Measurements from ENCODE around the gene PTCD2.

Gene PTCD2

DNA sequence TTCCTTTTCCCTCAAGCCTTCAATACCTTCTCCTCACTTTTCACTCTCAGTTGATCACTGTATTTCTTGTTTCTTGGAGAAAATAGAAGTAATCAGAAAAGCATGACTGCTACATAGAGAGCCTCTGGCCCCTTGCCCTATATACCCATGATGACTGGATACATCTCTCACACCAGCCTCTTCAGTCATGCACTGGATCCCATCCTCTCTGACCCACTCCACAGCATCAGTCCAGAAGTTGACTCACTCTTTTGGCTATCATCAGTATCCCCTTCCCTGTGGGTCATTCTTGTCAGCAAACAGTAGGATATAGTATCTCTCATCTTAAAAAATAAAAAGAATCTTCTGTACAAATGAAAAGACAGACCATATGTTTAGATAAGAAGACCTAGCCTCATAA lies 32.9 kb downstream of the PTCD2 start:
- H3K27ac ChIP-seq (ENCODE audit: insufficient read depth in 1 of 2, low read depth in 1 of 2, low read length in 2 of 2, poor library complexity in 1 of 2, severe bottlenecking in 2 of 2) = no peak overlapping the region
- POLR2A ChIA-PET = no interaction called here

DNA sequence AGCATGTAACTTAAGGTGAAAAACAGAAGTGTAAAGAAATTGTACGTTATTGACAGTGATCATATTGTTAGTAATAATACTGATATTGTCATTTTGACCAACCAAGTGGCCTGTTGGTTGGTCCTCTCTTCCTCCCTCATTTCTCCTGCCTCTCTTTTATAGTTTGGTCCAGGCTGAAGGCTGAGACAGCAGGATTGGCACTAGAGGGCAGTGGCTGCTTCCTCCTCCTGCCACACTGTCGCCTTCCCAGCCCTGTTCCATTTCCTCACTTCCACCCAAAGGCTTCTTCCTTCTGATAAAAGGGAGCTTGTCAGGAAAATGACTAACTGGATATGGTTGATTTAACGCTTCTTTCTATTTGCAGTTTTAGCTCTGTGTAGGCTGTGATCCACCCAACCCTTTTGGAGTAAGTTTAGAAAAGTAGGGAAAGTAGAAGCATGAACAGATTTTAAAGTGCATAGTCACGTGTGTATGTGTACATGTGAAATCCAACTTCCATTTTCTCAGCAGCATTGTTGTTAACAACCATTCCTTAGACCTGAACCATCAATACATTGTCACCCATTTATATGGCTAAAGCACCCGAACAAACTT lies 35.6 kb downstream of the PTCD2 start:
- Histone ChIP-seq H3K4me1 (ENCODE audit: control extremely low read depth in 1 of 4, control insufficient read depth in 4 of 4, insufficient read depth in 4 of 4, low read length in 3 of 4) (peaks cover 0 to 9% (median 0%) of the 10 kb centered on the region in 4 experiments), H3K27me3 (replicated peaks in 2 of 5; ENCODE audit: control insufficient read depth in 4 of 5, insufficient read depth in 5 of 5, low read length in 4 of 5) (no peaks in the 10 kb centered on the region), H3K4me3 (ENCODE audit: control insufficient read depth in 1 of 7, extremely low read depth in 1 of 7, insufficient read depth in 4 of 7, low read depth in 2 of 7, low read length in 6 of 7) (no peak overlapping the region), H3K36me3 (ENCODE audit: control insufficient read depth in 4 of 4, insufficient read depth in 4 of 4, low read length in 3 of 4) (peaks cover 0 to 27% (median 9%) of the 10 kb centered on the region in 4 experiments), H3K27ac (ENCODE audit: insufficient read depth in 1 of 2, low read depth in 1 of 2, low read length in 2 of 2, poor library complexity in 1 of 2, severe bottlenecking in 2 of 2) (no peak overlapping the region), H3K9me3 (ENCODE audit: control extremely low read depth in 1 of 5, control insufficient read depth in 4 of 5, insufficient read depth in 2 of 5, low read depth in 1 of 5, low read length in 4 of 5) (no peaks in the 10 kb centered on the region)
- no CpG with 5 or more reads among the region's 5 CpGs for WGBS (ENCODE audit: insufficient coverage)
- ChIA-PET CTCF (interaction anchor here (0.6 to 4.6 kb wide), 5 partner anchors 10 to 576 kb away, joined by 3 to 22 read pairs (median 3); no protein-coding TSS in a partner anchor), POLR2A (no interaction called here)
- DNase-seq = no peak

More for the DNA sequence above, 32.9 kb downstream of the PTCD2 start:
- CTCF ChIA-PET = interaction anchor here (1.8 kb wide), 1 partner anchor 13 kb away, joined by 6 read pairs; no protein-coding TSS in a partner anchor
- Histone ChIP-seq H3K36me3 (ENCODE audit: control insufficient read depth in 4 of 4, insufficient read depth in 4 of 4, low read length in 3 of 4) (peaks cover 0 to 4% (median 3%) of the 10 kb centered on the region in 4 experiments), H3K27me3 (replicated peaks in 2 of 5; ENCODE audit: control insufficient read depth in 4 of 5, insufficient read depth in 5 of 5, low read length in 4 of 5) (no peaks in the 10 kb centered on the region), H3K9me3 (ENCODE audit: control extremely low read depth in 1 of 5, control insufficient read depth in 4 of 5, insufficient read depth in 2 of 5, low read depth in 1 of 5, low read length in 4 of 5) (no peaks in the 10 kb centered on the region), H3K4me1 (ENCODE audit: control extremely low read depth in 1 of 4, control insufficient read depth in 4 of 4, insufficient read depth in 4 of 4, low read length in 3 of 4) (peaks cover 11 to 26% (median 15%) of the 10 kb centered on the region in 4 experiments), H3K4me3 (ENCODE audit: control insufficient read depth in 1 of 7, extremely low read depth in 1 of 7, insufficient read depth in 4 of 7, low read depth in 2 of 7, low read length in 6 of 7) (no peak overlapping the region)
- no peak for DNase-seq

GRCh38 chr5:72356361-72356760 lies 36.2 kb downstream of the PTCD2 start:
- WGBS (ENCODE audit: insufficient coverage) = 100% methylated on average over 1 of the region's 1 CpG
- Histone ChIP-seq H3K4me1 (ENCODE audit: control extremely low read depth in 1 of 4, control insufficient read depth in 4 of 4, insufficient read depth in 4 of 4, low read length in 3 of 4) (peaks cover 0 to 6% (median 0%) of the 10 kb centered on the region in 4 experiments), H3K9me3 (ENCODE audit: control extremely low read depth in 1 of 5, control insufficient read depth in 4 of 5, insufficient read depth in 2 of 5, low read depth in 1 of 5, low read length in 4 of 5) (no peaks in the 10 kb centered on the region), H3K27ac (ENCODE audit: insufficient read depth in 1 of 2, low read depth in 1 of 2, low read length in 2 of 2, poor library complexity in 1 of 2, severe bottlenecking in 2 of 2) (no peak overlapping the region), H3K36me3 (ENCODE audit: control insufficient read depth in 4 of 4, insufficient read depth in 4 of 4, low read length in 3 of 4) (peaks cover under 1 to 33% (median 13%) of the 10 kb centered on the region in 4 experiments), H3K27me3 (replicated peaks in 2 of 5; ENCODE audit: control insufficient read depth in 4 of 5, insufficient read depth in 5 of 5, low read length in 4 of 5) (no peaks in the 10 kb centered on the region), H3K4me3 (ENCODE audit: control insufficient read depth in 1 of 7, extremely low read depth in 1 of 7, insufficient read depth in 4 of 7, low read depth in 2 of 7, low read length in 6 of 7) (no peak overlapping the region)
- ChIA-PET POLR2A (no interaction called here), CTCF (interaction anchor here (0.6 to 4.6 kb wide), 6 partner anchors 10 to 576 kb away, joined by 3 to 22 read pairs (median 3); no protein-coding TSS in a partner anchor)
- no peak for DNase-seq

- POLR2A ChIA-PET = no interaction called here
Observed at GRCh38 chr5:72358925-72359324, 38.8 kb downstream of the PTCD2 start.

GRCh38 chr5:72359886-72360285 lies 39.7 kb downstream of the PTCD2 start:
- H3K27me3 ChIP-seq (replicated peaks in 2 of 5; ENCODE audit: control insufficient read depth in 4 of 5, insufficient read depth in 5 of 5, low read length in 4 of 5) = no peaks in the 10 kb centered on the region
- H3K27ac ChIP-seq (ENCODE audit: insufficient read depth in 1 of 2, low read depth in 1 of 2, low read length in 2 of 2, poor library complexity in 1 of 2, severe bottlenecking in 2 of 2) = no peak overlapping the region
- H3K4me3 ChIP-seq (ENCODE audit: control insufficient read depth in 1 of 7, extremely low read depth in 1 of 7, insufficient read depth in 4 of 7, low read depth in 2 of 7, low read length in 6 of 7) = no peak overlapping the region
- CTCF ChIA-PET = no interaction called here
- peaks cover 6 to 44% (median 24%) of the 10 kb centered on the region in 4 experiments for H3K36me3 ChIP-seq (ENCODE audit: control insufficient read depth in 4 of 4, insufficient read depth in 4 of 4, low read length in 3 of 4)
- WGBS (ENCODE audit: insufficient coverage) = no CpG with 5 or more reads among the region's 1 CpG
- POLR2A ChIA-PET = no interaction called here
- H3K9me3 ChIP-seq (ENCODE audit: control extremely low read depth in 1 of 5, control insufficient read depth in 4 of 5, insufficient read depth in 2 of 5, low read depth in 1 of 5, low read length in 4 of 5) = no peaks in the 10 kb centered on the region
- DNase-seq = no peak
- H3K4me1 ChIP-seq (ENCODE audit: control extremely low read depth in 1 of 4, control insufficient read depth in 4 of 4, insufficient read depth in 4 of 4, low read length in 3 of 4) = no peaks in the 10 kb centered on the region

More at GRCh38 chr5:72358925-72359324, 38.8 kb downstream of the PTCD2 start:
- Histone ChIP-seq H3K36me3 (ENCODE audit: control insufficient read depth in 4 of 4, insufficient read depth in 4 of 4, low read length in 3 of 4) (peaks cover 6 to 44% (median 24%) of the 10 kb centered on the region in 4 experiments), H3K27ac (ENCODE audit: insufficient read depth in 1 of 2, low read depth in 1 of 2, low read length in 2 of 2, poor library complexity in 1 of 2, severe bottlenecking in 2 of 2) (no peak overlapping the region), H3K9me3 (ENCODE audit: control extremely low read depth in 1 of 5, control insufficient read depth in 4 of 5, insufficient read depth in 2 of 5, low read depth in 1 of 5, low read length in 4 of 5) (no peaks in the 10 kb centered on the region), H3K27me3 (replicated peaks in 2 of 5; ENCODE audit: control insufficient read depth in 4 of 5, insufficient read depth in 5 of 5, low read length in 4 of 5) (no peaks in the 10 kb centered on the region), H3K4me3 (ENCODE audit: control insufficient read depth in 1 of 7, extremely low read depth in 1 of 7, insufficient read depth in 4 of 7, low read depth in 2 of 7, low read length in 6 of 7) (no peak overlapping the region), H3K4me1 (ENCODE audit: control extremely low read depth in 1 of 4, control insufficient read depth in 4 of 4, insufficient read depth in 4 of 4, low read length in 3 of 4) (no peaks in the 10 kb centered on the region)
- no peak for DNase-seq
- CTCF ChIA-PET = no interaction called here

DNA sequence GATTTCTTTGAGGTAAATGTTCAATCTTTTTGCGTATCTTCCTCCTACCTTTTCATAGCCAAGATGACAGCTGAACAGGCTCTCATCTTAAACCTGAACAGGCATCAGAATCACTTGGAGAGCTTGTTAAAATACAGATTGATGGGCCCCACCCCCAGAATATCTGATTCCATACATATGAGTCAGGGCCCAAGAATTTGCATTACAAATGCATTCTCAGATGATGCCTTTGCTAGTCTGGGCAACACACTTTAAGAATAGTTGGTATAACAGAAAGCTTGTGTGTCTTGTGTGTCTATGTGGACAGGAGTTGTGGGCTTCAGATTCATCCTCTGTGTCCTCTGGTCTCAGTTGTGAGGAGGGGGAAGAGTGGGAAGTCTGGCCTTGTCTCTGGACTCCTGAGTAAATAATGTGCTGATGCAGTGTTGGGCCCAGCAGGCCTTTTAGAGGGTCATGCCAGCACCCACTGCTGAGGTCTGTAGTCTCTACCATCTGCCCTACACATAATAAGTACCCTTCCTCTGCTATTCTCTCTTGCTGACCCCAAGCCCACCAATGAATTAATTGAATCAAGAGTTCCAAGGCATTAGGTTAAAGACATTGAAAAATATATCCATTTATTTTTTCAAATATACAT lies 43.1 kb downstream of the PTCD2 start:
- H3K4me3 ChIP-seq (ENCODE audit: control insufficient read depth in 1 of 7, extremely low read depth in 1 of 7, insufficient read depth in 4 of 7, low read depth in 2 of 7, low read length in 6 of 7) = no peak overlapping the region
- ChIA-PET POLR2A (no interaction called here), CTCF (interaction anchor here (0.6 to 1.1 kb wide), 3 partner anchors 11 to 456 kb away, joined by 3 to 4 read pairs (median 3); no protein-coding TSS in a partner anchor)
- peaks cover 0 to 9% (median 0%) of the 10 kb centered on the region in 4 experiments for H3K4me1 ChIP-seq (ENCODE audit: control extremely low read depth in 1 of 4, control insufficient read depth in 4 of 4, insufficient read depth in 4 of 4, low read length in 3 of 4)
- DNase-seq = no peak
- no peaks in the 10 kb centered on the region for H3K9me3 ChIP-seq (ENCODE audit: control extremely low read depth in 1 of 5, control insufficient read depth in 4 of 5, insufficient read depth in 2 of 5, low read depth in 1 of 5, low read length in 4 of 5)
- H3K36me3 ChIP-seq (ENCODE audit: control insufficient read depth in 4 of 4, insufficient read depth in 4 of 4, low read length in 3 of 4) = peaks cover 6 to 40% (median 22%) of the 10 kb centered on the region in 4 experiments
- WGBS (ENCODE audit: insufficient coverage) = no CpG with 5 or more reads among the region's 1 CpG
- no peak overlapping the region for H3K27ac ChIP-seq (ENCODE audit: insufficient read depth in 1 of 2, low read depth in 1 of 2, low read length in 2 of 2, poor library complexity in 1 of 2, severe bottlenecking in 2 of 2)
- H3K27me3 ChIP-seq (replicated peaks in 2 of 5; ENCODE audit: control insufficient read depth in 4 of 5, insufficient read depth in 5 of 5, low read length in 4 of 5) = no peaks in the 10 kb centered on the region

DNA sequence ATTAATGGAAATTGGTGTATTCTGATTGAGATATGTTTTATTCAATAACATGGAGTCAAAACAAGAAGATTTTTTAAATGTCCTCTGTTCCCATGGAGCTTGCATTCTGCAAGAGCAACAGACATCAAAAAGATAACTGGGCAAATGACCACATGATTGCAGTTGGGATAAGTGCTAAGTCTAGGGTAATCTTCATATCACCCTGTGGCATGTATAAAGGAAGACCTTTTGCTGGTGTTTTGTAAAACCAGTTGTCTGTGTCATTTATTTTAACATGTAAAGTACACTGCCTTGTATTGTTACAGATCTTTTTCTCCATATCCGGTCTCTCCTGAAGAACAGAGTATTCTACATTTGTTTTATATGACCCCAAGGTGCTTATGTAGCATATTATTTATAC lies 44.0 kb downstream of the PTCD2 start:
- Histone ChIP-seq H3K4me1 (ENCODE audit: control extremely low read depth in 1 of 4, control insufficient read depth in 4 of 4, insufficient read depth in 4 of 4, low read length in 3 of 4) (peaks cover 0 to 13% (median 0%) of the 10 kb centered on the region in 4 experiments), H3K9me3 (ENCODE audit: control extremely low read depth in 1 of 5, control insufficient read depth in 4 of 5, insufficient read depth in 2 of 5, low read depth in 1 of 5, low read length in 4 of 5) (no peaks in the 10 kb centered on the region), H3K4me3 (ENCODE audit: control insufficient read depth in 1 of 7, extremely low read depth in 1 of 7, insufficient read depth in 4 of 7, low read depth in 2 of 7, low read length in 6 of 7) (no peak overlapping the region), H3K27me3 (replicated peaks in 2 of 5; ENCODE audit: control insufficient read depth in 4 of 5, insufficient read depth in 5 of 5, low read length in 4 of 5) (no peaks in the 10 kb centered on the region), H3K27ac (ENCODE audit: insufficient read depth in 1 of 2, low read depth in 1 of 2, low read length in 2 of 2, poor library complexity in 1 of 2, severe bottlenecking in 2 of 2) (no peak overlapping the region), H3K36me3 (ENCODE audit: control insufficient read depth in 4 of 4, insufficient read depth in 4 of 4, low read length in 3 of 4) (peaks cover 6 to 32% (median 20%) of the 10 kb centered on the region in 4 experiments)
- ChIA-PET POLR2A (no interaction called here), CTCF (interaction anchor here (0.6 to 1.1 kb wide), 4 partner anchors 23 to 455 kb away, joined by 3 to 4 read pairs (median 3); no protein-coding TSS in a partner anchor)
- DNase-seq = no peak
- WGBS (ENCODE audit: insufficient coverage) = no CpG with 5 or more reads among the region's 1 CpG

All from common myeloid progenitor, CD34-positive (primary cell).